GM12878 (cell line): Measurements from ENCODE around the gene UBE2E1. TPM values are rescaled to one million over a fixed set of nuclear protein-coding genes. Genes with fewer than 3 reads are reported as not detected.

Source experiments
- CREB1 ChIP-seq: IDR thresholded peaks from 2 replicates; pipeline ENCODE4 v1.6.1; 2012; ENCODE audit warnings: low read depth, mild to moderate bottlenecking, inconsistent platforms
- CREM ChIP-seq: IDR thresholded peaks from 2 replicates; pipeline ENCODE4 v1.6.1; 2014; ENCODE audit warnings: antibody characterized with exemption, low read depth
- DPF2 ChIP-seq: fragments of 450-650 bp; IDR thresholded peaks from 2 replicates; pipeline ENCODE4 v1.6.1; 2017; ENCODE audit warnings: mild to moderate bottlenecking
- EP300 ChIP-seq, 2 experiments: fragments of 150-350 bp in 1 of 2; IDR thresholded peaks; 2 replicates each; pipeline ENCODE4 v1.6.1; 2011 to 2012; ENCODE audit warnings: low read depth in 2 of 2, low read length in 2 of 2, borderline replicate concordance in 1 of 2, improper control_type of control experiment in 1 of 2, inconsistent platforms in 1 of 2; ENCODE audit not compliant: control insufficient read depth in 1 of 2
- LARP7 ChIP-seq: fragments of 450-650 bp; IDR thresholded peaks from 2 replicates; pipeline ENCODE4 v1.6.1; 2017; ENCODE audit warnings: mild to moderate bottlenecking
- NFYA ChIP-seq: IDR thresholded peaks from 2 replicates; pipeline ENCODE4 v1.6.1; 2011; ENCODE audit warnings: low read depth, mild to moderate bottlenecking, low read length, improper control_type of control experiment, borderline replicate concordance
- POLR2A ChIP-seq: IDR thresholded peaks from 2 replicates; pipeline ENCODE4 v1.6.1; 2011; ENCODE audit warnings: low read depth, mild to moderate bottlenecking, low read length
- ZBED1 ChIP-seq: IDR thresholded peaks from 2 replicates; pipeline ENCODE4 v1.6.1; 2016; ENCODE audit warnings: borderline replicate concordance
- polyA plus RNA-seq, 11 experiments: library from polyadenylated mRNA; depleted of rRNA in 4 of 11; unstranded in 6 of 11; stranded (reverse) in 5 of 11; fragments of >200 nt; fragmentation: Nextera tagmentation in 4 of 11; fragmentation: Illumina TruSeq in 1 of 11; extraction: Ambion mirVana in 4 of 11; extraction: Trizol in 1 of 11; gene quantifications; 1 replicate in 1 of 11; 2 replicates in 10 of 11; pipeline versions ENCODE4 v1.2.1 to v1.2.3, GENCODE V29; 2011 to 2016; ENCODE audit warnings: inconsistent platforms in 2 of 11, missing spikeins in 2 of 11, low read depth in 1 of 11
- total RNA-seq, 4 experiments: library from RNA; depleted of rRNA in 3 of 4; stranded (reverse); fragments of >200 nt in 3 of 4; fragmentation: Illumina TruSeq in 1 of 4; extraction: Trizol in 1 of 4; gene quantifications; 2 replicates each; pipeline versions ENCODE4 v1.2.1 to v1.2.3, GENCODE V29; 2013 to 2021
- TF ChIP-seq, protein P1 (sequence below): IDR thresholded peaks from 2 replicates; pipeline ENCODE4 v1.6.1; 2012; ENCODE audit warnings: mild to moderate bottlenecking, low read depth, low read length
- TF ChIP-seq, protein P2 (sequence below): fragments of 450-650 bp; formaldehyde crosslinking; IDR thresholded peaks from 2 replicates; pipeline ENCODE4 v1.4.0; 2020; ENCODE audit warnings: mild to moderate bottlenecking, moderate library complexity
- TF ChIP-seq, protein P3 (sequence below): fragments of 450-650 bp; IDR thresholded peaks from 2 replicates; pipeline ENCODE4 v1.6.1; 2017; ENCODE audit warnings: low read depth, mild to moderate bottlenecking, moderate library complexity
- TF ChIP-seq, protein P4 (sequence below): fragments of 450-650 bp; IDR thresholded peaks from 2 replicates; pipeline ENCODE4 v1.6.1; 2017; ENCODE audit warnings: mild to moderate bottlenecking, moderate library complexity

UBE2E1 gene
- total and polyA plus RNA-seq, 10 of the 15 experiments (the other 5 are each of a cell fraction or from before 2014, with no cell fraction given) = 18.7 to 425 (median 147) TPM

DNA sequence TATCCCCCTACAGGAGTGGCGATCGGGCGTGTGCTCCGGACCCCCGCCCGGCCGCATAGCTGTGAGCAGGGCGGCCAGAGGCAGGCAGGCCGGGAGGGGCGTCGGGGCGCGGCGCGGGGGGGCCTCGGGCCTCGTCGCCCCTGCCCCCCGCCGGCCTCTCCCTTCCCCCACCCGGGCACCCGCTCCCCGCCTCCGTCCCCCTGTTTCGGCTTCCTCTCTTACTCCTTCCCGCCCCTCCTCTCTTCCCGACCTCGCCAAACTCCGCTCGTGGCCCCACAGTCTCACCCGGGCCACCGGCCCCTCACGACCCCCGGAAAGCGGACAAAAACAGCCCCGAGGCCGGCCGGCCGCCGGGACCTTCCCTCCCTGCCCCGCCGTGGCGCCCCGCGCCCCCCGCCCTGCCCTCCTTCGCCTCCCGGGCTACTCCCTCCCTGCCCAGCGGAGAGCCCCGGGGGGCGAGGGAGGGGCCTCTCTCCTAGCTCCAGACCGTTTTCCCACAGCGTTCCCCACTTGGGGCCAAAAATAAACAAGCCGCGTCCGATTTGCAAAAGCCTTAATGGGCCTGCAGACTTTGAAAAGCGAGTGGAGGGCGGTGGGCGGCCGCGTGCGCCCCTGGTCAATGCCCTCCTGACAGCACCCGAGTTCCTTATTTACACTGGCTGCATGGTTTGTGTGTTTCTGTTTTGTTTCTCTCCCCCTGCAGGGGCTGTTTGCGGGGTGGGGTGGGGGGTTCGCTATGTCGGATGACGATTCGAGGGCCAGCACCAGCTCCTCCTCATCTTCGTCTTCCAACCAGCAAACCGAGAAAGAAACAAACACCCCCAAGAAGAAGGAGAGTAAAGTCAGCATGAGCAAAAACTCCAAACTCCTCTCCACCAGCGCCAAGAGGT, 1.0 kb downstream of the UBE2E1 start (continued):
- TF ChIP-seq, protein P1, sequence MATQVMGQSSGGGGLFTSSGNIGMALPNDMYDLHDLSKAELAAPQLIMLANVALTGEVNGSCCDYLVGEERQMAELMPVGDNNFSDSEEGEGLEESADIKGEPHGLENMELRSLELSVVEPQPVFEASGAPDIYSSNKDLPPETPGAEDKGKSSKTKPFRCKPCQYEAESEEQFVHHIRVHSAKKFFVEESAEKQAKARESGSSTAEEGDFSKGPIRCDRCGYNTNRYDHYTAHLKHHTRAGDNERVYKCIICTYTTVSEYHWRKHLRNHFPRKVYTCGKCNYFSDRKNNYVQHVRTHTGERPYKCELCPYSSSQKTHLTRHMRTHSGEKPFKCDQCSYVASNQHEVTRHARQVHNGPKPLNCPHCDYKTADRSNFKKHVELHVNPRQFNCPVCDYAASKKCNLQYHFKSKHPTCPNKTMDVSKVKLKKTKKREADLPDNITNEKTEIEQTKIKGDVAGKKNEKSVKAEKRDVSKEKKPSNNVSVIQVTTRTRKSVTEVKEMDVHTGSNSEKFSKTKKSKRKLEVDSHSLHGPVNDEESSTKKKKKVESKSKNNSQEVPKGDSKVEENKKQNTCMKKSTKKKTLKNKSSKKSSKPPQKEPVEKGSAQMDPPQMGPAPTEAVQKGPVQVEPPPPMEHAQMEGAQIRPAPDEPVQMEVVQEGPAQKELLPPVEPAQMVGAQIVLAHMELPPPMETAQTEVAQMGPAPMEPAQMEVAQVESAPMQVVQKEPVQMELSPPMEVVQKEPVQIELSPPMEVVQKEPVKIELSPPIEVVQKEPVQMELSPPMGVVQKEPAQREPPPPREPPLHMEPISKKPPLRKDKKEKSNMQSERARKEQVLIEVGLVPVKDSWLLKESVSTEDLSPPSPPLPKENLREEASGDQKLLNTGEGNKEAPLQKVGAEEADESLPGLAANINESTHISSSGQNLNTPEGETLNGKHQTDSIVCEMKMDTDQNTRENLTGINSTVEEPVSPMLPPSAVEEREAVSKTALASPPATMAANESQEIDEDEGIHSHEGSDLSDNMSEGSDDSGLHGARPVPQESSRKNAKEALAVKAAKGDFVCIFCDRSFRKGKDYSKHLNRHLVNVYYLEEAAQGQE = no peak
- TF ChIP-seq NFYA (no peak), EP300 (IDR thresholded peaks at IDR 0.05; ENCODE audit: borderline replicate concordance in 1 of 2, control insufficient read depth in 1 of 2, low read depth in 2 of 2, low read length in 2 of 2) (no peak), CREM (no peak), CREB1 (peak; percentile 12; the same call in 1 of the 2 replicates), LARP7 (no peak), ZBED1 (no peak), POLR2A (peak; percentile 52; the same call in 1 of the 2 replicates), DPF2 (no peak)
- TF ChIP-seq, protein P2, sequence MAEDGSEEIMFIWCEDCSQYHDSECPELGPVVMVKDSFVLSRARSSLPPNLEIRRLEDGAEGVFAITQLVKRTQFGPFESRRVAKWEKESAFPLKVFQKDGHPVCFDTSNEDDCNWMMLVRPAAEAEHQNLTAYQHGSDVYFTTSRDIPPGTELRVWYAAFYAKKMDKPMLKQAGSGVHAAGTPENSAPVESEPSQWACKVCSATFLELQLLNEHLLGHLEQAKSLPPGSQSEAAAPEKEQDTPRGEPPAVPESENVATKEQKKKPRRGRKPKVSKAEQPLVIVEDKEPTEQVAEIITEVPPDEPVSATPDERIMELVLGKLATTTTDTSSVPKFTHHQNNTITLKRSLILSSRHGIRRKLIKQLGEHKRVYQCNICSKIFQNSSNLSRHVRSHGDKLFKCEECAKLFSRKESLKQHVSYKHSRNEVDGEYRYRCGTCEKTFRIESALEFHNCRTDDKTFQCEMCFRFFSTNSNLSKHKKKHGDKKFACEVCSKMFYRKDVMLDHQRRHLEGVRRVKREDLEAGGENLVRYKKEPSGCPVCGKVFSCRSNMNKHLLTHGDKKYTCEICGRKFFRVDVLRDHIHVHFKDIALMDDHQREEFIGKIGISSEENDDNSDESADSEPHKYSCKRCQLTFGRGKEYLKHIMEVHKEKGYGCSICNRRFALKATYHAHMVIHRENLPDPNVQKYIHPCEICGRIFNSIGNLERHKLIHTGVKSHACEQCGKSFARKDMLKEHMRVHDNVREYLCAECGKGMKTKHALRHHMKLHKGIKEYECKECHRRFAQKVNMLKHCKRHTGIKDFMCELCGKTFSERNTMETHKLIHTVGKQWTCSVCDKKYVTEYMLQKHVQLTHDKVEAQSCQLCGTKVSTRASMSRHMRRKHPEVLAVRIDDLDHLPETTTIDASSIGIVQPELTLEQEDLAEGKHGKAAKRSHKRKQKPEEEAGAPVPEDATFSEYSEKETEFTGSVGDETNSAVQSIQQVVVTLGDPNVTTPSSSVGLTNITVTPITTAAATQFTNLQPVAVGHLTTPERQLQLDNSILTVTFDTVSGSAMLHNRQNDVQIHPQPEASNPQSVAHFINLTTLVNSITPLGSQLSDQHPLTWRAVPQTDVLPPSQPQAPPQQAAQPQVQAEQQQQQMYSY = no peak
- TF ChIP-seq, protein P3, sequence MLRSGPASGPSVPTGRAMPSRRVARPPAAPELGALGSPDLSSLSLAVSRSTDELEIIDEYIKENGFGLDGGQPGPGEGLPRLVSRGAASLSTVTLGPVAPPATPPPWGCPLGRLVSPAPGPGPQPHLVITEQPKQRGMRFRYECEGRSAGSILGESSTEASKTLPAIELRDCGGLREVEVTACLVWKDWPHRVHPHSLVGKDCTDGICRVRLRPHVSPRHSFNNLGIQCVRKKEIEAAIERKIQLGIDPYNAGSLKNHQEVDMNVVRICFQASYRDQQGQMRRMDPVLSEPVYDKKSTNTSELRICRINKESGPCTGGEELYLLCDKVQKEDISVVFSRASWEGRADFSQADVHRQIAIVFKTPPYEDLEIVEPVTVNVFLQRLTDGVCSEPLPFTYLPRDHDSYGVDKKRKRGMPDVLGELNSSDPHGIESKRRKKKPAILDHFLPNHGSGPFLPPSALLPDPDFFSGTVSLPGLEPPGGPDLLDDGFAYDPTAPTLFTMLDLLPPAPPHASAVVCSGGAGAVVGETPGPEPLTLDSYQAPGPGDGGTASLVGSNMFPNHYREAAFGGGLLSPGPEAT = no peak
- TF ChIP-seq, protein P4, sequence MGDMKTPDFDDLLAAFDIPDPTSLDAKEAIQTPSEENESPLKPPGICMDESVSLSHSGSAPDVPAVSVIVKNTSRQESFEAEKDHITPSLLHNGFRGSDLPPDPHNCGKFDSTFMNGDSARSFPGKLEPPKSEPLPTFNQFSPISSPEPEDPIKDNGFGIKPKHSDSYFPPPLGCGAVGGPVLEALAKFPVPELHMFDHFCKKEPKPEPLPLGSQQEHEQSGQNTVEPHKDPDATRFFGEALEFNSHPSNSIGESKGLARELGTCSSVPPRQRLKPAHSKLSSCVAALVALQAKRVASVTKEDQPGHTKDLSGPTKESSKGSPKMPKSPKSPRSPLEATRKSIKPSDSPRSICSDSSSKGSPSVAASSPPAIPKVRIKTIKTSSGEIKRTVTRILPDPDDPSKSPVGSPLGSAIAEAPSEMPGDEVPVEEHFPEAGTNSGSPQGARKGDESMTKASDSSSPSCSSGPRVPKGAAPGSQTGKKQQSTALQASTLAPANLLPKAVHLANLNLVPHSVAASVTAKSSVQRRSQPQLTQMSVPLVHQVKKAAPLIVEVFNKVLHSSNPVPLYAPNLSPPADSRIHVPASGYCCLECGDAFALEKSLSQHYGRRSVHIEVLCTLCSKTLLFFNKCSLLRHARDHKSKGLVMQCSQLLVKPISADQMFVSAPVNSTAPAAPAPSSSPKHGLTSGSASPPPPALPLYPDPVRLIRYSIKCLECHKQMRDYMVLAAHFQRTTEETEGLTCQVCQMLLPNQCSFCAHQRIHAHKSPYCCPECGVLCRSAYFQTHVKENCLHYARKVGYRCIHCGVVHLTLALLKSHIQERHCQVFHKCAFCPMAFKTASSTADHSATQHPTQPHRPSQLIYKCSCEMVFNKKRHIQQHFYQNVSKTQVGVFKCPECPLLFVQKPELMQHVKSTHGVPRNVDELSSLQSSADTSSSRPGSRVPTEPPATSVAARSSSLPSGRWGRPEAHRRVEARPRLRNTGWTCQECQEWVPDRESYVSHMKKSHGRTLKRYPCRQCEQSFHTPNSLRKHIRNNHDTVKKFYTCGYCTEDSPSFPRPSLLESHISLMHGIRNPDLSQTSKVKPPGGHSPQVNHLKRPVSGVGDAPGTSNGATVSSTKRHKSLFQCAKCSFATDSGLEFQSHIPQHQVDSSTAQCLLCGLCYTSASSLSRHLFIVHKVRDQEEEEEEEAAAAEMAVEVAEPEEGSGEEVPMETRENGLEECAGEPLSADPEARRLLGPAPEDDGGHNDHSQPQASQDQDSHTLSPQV = no peak
